ENCODE measurements around the gene GPR32.

GPR32 gene

DNA sequence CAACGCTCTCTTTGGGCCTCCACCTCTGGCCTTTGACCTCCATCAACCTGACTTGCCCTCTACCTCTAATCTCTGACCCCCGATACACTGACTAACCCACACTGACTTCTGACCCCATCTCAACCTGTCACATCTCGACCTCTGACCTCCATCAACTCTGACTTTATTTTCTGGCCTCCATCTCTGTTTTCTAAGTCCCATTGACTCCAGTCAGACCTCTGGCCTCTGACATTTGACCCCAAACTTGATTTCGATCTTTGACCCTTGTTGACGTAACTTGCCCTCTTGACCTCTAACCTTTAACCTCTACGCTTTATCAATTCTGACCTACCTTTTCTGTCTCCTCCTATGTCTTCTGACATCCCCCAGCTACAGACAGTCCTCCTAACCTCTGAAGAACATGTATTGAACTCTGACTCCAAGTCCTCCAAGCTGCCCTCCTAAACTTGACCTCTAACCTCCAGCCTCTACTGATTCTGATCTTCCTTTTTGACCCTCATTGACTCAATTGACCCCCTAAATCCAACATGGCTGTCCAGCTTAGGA lies 20.7 kb downstream of the GPR32 start:
- no peak overlapping the region for H3K4me3 ChIP-seq (ENCODE audit: low read length)
- peaks cover 18% of the 10 kb centered on the region for H3K4me1 ChIP-seq (ENCODE audit: control insufficient read depth, low read length)
- TF ChIP-seq, protein P1, sequence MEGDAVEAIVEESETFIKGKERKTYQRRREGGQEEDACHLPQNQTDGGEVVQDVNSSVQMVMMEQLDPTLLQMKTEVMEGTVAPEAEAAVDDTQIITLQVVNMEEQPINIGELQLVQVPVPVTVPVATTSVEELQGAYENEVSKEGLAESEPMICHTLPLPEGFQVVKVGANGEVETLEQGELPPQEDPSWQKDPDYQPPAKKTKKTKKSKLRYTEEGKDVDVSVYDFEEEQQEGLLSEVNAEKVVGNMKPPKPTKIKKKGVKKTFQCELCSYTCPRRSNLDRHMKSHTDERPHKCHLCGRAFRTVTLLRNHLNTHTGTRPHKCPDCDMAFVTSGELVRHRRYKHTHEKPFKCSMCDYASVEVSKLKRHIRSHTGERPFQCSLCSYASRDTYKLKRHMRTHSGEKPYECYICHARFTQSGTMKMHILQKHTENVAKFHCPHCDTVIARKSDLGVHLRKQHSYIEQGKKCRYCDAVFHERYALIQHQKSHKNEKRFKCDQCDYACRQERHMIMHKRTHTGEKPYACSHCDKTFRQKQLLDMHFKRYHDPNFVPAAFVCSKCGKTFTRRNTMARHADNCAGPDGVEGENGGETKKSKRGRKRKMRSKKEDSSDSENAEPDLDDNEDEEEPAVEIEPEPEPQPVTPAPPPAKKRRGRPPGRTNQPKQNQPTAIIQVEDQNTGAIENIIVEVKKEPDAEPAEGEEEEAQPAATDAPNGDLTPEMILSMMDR (IDR thresholded peaks at IDR 0.05; ENCODE audit: low read depth, low read length, poor library complexity, severe bottlenecking): no peak
- no peak for TF ChIP-seq EZH2phosphoT487 (IDR thresholded peaks at IDR 0.05; ENCODE audit: borderline replicate concordance, low read length)
- H3K27me3 ChIP-seq (ENCODE audit: control insufficient read depth, low read length): no peaks in the 10 kb centered on the region
- H3K9me2 ChIP-seq (replicated peaks; ENCODE audit: control insufficient read depth, low read length): no peaks in the 10 kb centered on the region
- H3K4me2 ChIP-seq (ENCODE audit: low read length): no peak overlapping the region
- no peaks in the 10 kb centered on the region for H3K79me2 ChIP-seq (ENCODE audit: control insufficient read depth, low read length)
- no peaks in the 10 kb centered on the region for H3K9me3 ChIP-seq (ENCODE audit: control insufficient read depth, insufficient read depth, low read length)
- H3K27ac ChIP-seq (ENCODE audit: low read depth, low read length): no peak overlapping the region
- no peaks in the 10 kb centered on the region for H4K20me1 ChIP-seq (ENCODE audit: control insufficient read depth, insufficient read depth, low read depth, low read length)
- H3K36me3 ChIP-seq (ENCODE audit: control insufficient read depth, low read length): peaks cover 7% of the 10 kb centered on the region
- peaks cover 13% of the 10 kb centered on the region for H3F3A ChIP-seq (ENCODE audit: control insufficient read depth, insufficient read depth)

DNA sequence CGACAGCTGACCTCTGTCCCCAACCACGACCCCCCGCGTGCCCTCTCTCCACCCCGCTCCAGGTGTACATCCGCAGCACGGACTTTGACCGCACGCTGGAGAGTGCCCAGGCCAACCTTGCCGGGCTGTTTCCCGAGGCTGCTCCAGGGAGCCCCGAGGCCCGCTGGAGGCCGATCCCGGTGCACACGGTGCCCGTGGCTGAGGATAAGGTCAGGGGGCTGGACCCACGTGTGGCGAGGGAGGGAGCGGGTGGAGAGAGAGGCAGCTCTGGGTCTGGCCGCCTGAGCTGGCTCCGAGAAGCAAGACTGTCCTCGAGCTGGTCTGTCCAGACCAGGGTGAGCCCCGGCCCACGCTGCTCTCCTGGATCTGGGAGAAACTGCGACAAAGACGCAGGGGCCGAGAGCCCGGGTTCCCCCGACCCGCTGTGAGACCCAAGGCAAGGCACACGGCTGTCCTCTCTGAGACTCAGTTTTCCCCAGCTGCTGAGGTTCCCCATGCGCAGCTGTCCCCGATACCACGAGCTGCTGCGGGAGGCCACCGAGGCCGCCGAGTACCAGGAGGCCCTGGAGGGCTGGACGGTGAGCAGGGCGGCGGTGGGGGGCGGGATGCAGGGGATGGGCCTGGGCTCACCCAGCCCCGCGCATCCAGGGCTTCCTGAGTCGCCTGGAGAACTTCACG lies 21.5 kb downstream of the GPR32 start:
- Histone ChIP-seq H3K9me2 (replicated peaks; ENCODE audit: control insufficient read depth, low read length) (no peaks in the 10 kb centered on the region), H3F3A (ENCODE audit: control insufficient read depth, insufficient read depth) (peaks cover 21% of the 10 kb centered on the region), H3K4me1 (ENCODE audit: control insufficient read depth, low read length) (peaks cover 20% of the 10 kb centered on the region), H3K27ac (ENCODE audit: low read depth, low read length) (no peak overlapping the region), H3K4me2 (ENCODE audit: low read length) (no peak overlapping the region), H3K27me3 (ENCODE audit: control insufficient read depth, low read length) (no peaks in the 10 kb centered on the region), H3K9me3 (ENCODE audit: control insufficient read depth, insufficient read depth, low read length) (no peaks in the 10 kb centered on the region), H3K79me2 (ENCODE audit: control insufficient read depth, low read length) (no peaks in the 10 kb centered on the region), H4K20me1 (ENCODE audit: control insufficient read depth, insufficient read depth, low read depth, low read length) (peaks cover 4% of the 10 kb centered on the region; the same call in 1 of the 2 replicates), H3K36me3 (ENCODE audit: control insufficient read depth, low read length) (peaks cover 15% of the 10 kb centered on the region), H3K4me3 (ENCODE audit: low read length) (no peak overlapping the region)
- TF ChIP-seq EZH2phosphoT487 (IDR thresholded peaks at IDR 0.05; ENCODE audit: borderline replicate concordance, low read length): no peak
- TF ChIP-seq, protein P1 (IDR thresholded peaks at IDR 0.05; ENCODE audit: low read depth, low read length, poor library complexity, severe bottlenecking): no peak

DNA sequence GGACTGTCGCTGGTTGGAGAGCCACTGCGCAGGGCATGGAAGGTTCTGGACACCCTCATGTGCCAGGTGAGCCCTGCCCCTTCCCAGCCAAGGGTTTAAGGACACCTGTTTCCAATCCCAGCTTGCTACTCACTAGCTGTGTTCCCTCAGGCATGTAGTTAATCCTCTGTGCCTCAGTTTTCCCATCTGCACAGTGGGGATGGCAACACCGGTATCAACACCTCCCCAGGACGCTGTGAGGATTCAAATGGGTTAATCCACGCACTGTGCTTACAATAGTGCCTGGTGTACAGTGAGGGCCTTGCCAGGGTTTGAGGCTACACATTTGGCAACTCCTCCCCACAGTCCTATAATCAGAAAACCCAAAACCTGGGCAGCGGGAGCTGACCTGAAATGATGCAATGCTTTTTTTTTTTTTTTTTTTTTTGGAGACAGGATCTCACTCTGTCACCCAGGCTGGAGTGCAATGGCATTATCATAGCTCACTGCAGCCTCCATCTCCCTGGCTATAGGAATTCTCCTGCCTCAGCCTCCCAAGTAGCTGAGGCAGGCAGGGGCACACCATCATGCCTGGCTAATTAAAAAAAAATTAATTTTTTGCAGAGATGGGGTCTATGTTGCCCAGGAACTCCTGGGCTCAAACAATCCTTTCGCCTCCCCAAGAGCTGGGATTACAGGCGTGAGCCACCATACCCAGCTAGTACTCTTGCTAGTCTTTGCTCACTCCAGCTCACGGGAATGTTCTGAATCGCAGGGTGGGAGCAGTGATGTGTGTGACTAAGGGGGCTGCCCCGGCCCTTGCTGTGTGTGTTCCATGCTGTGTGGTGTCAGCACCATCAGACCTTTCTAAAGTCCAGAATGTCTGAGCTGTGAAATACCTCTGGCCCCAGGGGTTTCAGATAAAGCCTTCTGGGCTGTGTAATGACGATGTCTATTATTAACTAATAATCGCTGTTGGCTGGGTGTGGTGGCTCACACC lies 22.3 kb downstream of the GPR32 start:
- H3K4me1 ChIP-seq (ENCODE audit: control insufficient read depth, low read length): peaks cover 23% of the 10 kb centered on the region
- H3K27me3 ChIP-seq (ENCODE audit: control insufficient read depth, low read length): no peaks in the 10 kb centered on the region
- H3K79me2 ChIP-seq (ENCODE audit: control insufficient read depth, low read length): no peaks in the 10 kb centered on the region
- no peak overlapping the region for H3K4me2 ChIP-seq (ENCODE audit: low read length)
- H3K36me3 ChIP-seq (ENCODE audit: control insufficient read depth, low read length): peaks cover 23% of the 10 kb centered on the region
- H3K9me3 ChIP-seq (ENCODE audit: control insufficient read depth, insufficient read depth, low read length): no peaks in the 10 kb centered on the region
- no peak overlapping the region for H3K4me3 ChIP-seq (ENCODE audit: low read length)
- H3K9me2 ChIP-seq (replicated peaks; ENCODE audit: control insufficient read depth, low read length): no peaks in the 10 kb centered on the region
- peaks cover 29% of the 10 kb centered on the region for H3F3A ChIP-seq (ENCODE audit: control insufficient read depth, insufficient read depth)
- H3K27ac ChIP-seq (ENCODE audit: low read depth, low read length): no peak overlapping the region
- no peak for TF ChIP-seq EZH2phosphoT487 (IDR thresholded peaks at IDR 0.05; ENCODE audit: borderline replicate concordance, low read length)
- TF ChIP-seq, protein P1 (IDR thresholded peaks at IDR 0.05; ENCODE audit: low read depth, low read length, poor library complexity, severe bottlenecking): no peak
- peaks cover 8% of the 10 kb centered on the region; the same call in 1 of the 2 replicates for H4K20me1 ChIP-seq (ENCODE audit: control insufficient read depth, insufficient read depth, low read depth, low read length)
